Effector CD4-positive, alpha-beta T cell (primary cell): Measurements from ENCODE around the gene C2CD2.
"Not testable (repeated sequence)": the region's sequence is repeated elsewhere in the genome, so short reads cannot be mapped to it uniquely, and the experiment has no call there.

ENCODE experiments used
- DNase-seq: peaks from one replicate; pipeline ENCODE4 v3.0.0-alpha.2; 2020

The C2CD2 gene

GRCh38 chr21:41973861-41974751 lies 20.3 kb upstream of the C2CD2 start:
- no peak for DNase-seq

- no peak for DNase-seq
Measured at GRCh38 chr21:41973427-41973831, 19.6 kb upstream of the C2CD2 start.

GRCh38 chr21:41972511-41973205 lies 18.8 kb upstream of the C2CD2 start:
- DNase-seq: no peak

- DNase-seq: no peak
Measured at GRCh38 chr21:41971891-41972290, 18.1 kb upstream of the C2CD2 start.

- no peak for DNase-seq
Measured at GRCh38 chr21:41970751-41971653, 17.2 kb upstream of the C2CD2 start.

GRCh38 chr21:41970106-41970391 lies 16.2 kb upstream of the C2CD2 start:
- no peak for DNase-seq

GRCh38 chr21:41967708-41968107 lies 13.9 kb upstream of the C2CD2 start:
- DNase-seq: no peak

- no peak for DNase-seq
Measured at GRCh38 chr21:41966872-41967621, 13.2 kb upstream of the C2CD2 start.

GRCh38 chr21:41966041-41966833 lies 12.4 kb upstream of the C2CD2 start:
- DNase-seq: no peak

- no peak for DNase-seq
Measured at GRCh38 chr21:41965461-41966013, 11.7 kb upstream of the C2CD2 start.

GRCh38 chr21:41965045-41965444 lies 11.2 kb upstream of the C2CD2 start:
- no peak for DNase-seq

- DNase-seq: no peak
Measured at GRCh38 chr21:41964171-41964570, 10.4 kb upstream of the C2CD2 start.

GRCh38 chr21:41962425-41962966 lies 8.7 kb upstream of the C2CD2 start:
- no peak for DNase-seq

GRCh38 chr21:41961753-41962152 lies 7.9 kb upstream of the C2CD2 start:
- no peak for DNase-seq

GRCh38 chr21:41961282-41961701 lies 7.5 kb upstream of the C2CD2 start:
- DNase-seq: no peak

GRCh38 chr21:41960386-41960785 lies 6.6 kb upstream of the C2CD2 start:
- no peak for DNase-seq

- not testable (repeated sequence) for DNase-seq
Measured at GRCh38 chr21:41959697-41960096, 5.9 kb upstream of the C2CD2 start.

- no peak for DNase-seq
Measured at GRCh38 chr21:41958886-41959563, 5.2 kb upstream of the C2CD2 start.

- DNase-seq: no peak
Measured at GRCh38 chr21:41957991-41958766, 4.4 kb upstream of the C2CD2 start.
